ENCODE data around the gene SGF29.
"Not testable (repeated sequence)": the region's sequence is repeated elsewhere in the genome, so short reads cannot be mapped to it uniquely, and the experiment has no call there.

The SGF29 gene

DNA sequence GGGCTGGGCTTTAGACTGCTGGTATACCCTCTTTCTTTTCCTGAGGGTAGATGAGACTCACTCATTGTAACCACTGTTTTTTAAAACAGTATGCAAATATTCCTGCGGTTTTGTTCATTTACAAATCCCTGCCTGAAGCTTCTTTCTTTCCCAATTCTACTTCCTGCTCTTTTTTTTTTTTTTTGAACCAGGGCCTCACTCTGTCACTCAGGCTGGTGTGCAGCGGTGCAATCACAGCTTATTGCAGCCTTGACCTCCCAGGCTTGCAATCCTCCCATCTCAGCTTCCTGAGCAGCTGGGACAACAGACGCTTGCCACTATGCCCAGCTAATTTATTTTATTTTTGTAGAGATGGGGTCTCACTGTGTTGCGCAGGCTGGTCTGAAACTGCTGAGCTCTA, 64.2 kb downstream of the SGF29 start:
- TF ChIP-seq ZFX (IDR thresholded peaks at IDR 0.05; ENCODE audit: borderline replicate concordance) = no peak
- TF ChIP-seq, protein P1, sequence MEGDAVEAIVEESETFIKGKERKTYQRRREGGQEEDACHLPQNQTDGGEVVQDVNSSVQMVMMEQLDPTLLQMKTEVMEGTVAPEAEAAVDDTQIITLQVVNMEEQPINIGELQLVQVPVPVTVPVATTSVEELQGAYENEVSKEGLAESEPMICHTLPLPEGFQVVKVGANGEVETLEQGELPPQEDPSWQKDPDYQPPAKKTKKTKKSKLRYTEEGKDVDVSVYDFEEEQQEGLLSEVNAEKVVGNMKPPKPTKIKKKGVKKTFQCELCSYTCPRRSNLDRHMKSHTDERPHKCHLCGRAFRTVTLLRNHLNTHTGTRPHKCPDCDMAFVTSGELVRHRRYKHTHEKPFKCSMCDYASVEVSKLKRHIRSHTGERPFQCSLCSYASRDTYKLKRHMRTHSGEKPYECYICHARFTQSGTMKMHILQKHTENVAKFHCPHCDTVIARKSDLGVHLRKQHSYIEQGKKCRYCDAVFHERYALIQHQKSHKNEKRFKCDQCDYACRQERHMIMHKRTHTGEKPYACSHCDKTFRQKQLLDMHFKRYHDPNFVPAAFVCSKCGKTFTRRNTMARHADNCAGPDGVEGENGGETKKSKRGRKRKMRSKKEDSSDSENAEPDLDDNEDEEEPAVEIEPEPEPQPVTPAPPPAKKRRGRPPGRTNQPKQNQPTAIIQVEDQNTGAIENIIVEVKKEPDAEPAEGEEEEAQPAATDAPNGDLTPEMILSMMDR (IDR thresholded peaks at IDR 0.05) = no peak
- H3K27ac ChIP-seq = no peak overlapping the region

DNA sequence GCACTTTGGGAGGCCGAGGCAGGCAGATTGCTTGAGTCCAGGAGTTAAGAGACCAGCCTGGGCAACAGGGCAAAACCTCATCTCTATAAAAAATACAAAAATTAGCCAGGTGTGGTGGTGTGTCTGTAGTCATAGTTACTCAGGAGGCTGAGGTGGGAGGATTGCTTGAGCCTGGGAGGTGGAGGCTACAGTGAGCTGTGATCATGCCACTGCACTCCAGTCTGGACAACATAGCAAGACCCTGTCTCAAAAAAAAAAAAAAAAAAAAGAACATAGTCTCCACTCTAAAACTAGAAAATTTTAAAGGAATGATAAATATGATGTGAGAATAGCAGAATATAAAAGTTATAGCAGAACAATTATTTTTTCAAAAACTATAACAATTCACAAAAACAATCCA, 66.6 kb downstream of the SGF29 start:
- H3K27ac ChIP-seq = not testable (repeated sequence)

DNA sequence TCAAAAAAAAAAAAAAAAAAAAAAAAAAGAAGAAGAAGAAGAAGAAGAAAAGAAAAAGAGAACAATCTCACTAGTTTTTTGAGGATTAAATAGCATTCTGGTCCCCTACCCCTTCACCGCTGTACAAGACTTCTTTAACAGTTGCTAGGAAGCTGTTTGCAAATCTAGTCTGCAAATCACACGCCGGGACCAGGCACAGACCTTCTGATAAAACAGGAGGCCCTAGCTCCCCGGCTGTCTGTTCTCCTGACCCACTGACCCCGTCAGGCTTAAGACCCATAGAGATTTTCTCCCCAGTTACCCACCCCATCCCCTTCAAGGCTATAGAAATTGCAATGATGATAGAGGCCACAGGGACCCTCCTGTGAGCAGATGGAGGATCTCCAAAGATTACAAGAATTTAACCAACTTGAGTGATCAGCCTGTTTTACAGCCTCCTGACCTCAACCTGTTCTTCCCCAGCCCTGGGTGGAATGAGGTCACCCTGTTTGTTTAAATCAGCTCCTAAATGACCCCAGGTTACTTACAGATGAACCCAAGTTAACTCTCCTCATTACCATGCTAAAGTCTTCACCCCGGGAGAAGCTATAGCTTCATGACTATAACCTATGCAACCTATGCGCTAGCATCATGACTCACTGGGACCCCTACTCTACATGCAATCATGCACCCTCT, 67.9 kb downstream of the SGF29 start:
- peak overlapping the region; percentile 72 for H3K27ac ChIP-seq
- no peak for TF ChIP-seq ZFX (IDR thresholded peaks at IDR 0.05; ENCODE audit: borderline replicate concordance)
- TF ChIP-seq, protein P1 (IDR thresholded peaks at IDR 0.05) = no peak

DNA sequence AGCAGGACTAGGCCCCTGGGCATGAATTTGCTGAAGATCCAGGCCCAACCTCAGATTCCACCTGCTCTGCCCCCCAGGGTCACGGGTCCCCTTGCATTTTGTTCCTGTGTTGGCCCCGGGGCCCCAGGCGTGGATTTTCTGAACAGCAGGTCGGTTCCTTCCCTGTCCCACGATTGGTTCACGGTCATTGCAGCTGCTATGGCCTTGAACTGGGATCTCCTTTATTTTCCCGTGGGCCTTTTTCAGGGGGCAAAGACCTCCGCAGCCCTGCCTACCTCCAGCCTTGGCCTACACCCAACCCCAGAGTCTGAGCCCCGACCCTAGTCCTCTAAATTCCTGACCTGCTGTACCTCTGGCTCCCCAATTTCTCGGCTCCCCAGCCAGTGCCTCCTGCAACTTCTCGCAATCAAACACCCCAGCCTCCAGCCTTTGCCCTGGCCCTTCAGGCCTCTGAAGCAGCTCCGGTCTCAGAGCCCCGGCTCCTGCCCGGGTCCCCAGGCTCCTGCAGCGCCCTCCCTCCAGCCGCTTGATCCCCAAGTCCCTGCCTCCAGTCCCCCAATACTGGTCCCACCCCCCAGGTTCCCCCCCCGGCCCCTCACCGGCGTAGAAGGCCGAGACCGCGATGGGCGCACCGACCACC, 68.9 kb downstream of the SGF29 start:
- H3K27ac ChIP-seq = peak overlapping the region; percentile 72

DNA sequence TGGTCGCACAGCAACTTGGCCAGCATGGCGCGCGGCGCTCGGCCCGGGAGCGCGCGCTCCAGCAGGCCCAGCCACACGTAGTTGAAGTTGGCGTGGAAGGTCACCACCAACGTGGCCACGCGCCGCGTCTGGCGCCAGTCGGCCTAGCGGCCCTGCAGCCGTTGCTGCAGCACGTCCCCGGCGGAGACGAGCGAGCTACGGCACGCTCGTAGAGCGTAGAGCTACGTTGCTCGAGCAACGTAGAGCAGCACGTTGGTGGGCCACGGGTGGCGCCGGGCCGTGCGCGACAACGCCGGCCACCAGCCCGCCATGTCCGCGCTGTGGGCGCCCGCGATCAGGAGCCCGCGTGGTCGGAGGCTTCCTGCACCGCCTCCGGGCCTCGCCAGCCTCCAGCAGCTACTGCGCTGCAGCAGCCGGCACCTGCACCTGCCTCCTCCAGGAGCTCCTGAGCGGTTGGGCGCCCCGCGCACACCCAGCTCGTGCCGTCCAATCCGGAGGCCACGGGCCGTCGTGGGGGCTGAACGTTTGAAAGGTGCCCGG, 69.5 kb downstream of the SGF29 start:
- H3K27ac ChIP-seq = peak overlapping the region; percentile 72
- TF ChIP-seq, protein P1 (IDR thresholded peaks at IDR 0.05) = no peak
- TF ChIP-seq ZFX (IDR thresholded peaks at IDR 0.05; ENCODE audit: borderline replicate concordance) = no peak

DNA sequence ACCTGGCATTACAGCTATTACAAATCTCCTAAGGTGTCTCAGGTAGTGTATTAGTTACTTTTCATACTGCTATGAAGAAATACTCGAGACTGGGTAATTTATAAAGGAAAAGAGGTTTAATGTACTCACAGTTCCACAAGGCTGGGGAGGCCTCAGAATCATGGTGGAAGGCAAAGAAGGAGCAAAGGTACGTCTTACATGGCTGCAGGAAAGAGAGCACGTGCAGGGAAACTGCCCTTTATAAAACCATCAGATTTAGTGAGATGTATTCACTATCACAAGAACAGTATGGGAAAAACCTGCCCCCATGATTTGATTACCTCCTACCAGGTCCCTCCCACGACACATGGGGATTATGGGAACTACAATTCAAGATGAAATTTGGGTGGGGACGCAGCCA, 77.2 kb downstream of the SGF29 start:
- H3K27ac ChIP-seq = not testable (repeated sequence)

DNA sequence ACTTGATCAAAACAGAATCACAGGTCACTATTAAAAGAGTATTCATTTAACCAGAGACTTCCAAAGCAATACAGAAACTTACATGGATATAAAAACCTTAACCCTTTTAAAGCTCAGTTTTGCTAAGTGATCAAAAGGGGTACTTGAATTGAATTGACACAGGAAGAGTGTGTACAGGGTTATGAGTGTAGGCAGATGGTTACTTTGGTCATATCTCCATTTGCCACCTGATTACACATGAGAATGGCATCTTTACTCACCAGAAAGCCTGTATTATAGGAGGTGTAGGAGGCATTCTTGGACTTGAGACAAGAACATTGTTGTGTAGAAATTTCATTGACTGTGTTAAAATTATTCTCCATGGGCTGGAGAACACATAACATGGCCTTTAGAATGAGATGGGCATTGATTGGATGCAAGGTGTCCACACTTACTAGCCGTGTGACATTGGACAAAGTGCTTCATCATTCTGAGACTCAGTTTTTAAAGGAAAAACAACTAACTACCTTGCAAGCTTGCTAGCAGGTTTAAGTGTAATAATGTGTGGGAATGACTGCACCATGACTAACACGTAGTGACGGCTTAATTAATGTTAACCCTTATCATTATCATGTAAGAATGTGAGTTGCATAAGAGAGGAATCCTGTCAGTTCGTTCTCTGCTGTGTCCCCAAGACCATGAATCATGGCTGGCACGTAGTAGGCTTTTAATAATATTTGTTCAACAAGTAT, 82.5 kb downstream of the SGF29 start:
- not testable (repeated sequence) for H3K27ac ChIP-seq

DNA sequence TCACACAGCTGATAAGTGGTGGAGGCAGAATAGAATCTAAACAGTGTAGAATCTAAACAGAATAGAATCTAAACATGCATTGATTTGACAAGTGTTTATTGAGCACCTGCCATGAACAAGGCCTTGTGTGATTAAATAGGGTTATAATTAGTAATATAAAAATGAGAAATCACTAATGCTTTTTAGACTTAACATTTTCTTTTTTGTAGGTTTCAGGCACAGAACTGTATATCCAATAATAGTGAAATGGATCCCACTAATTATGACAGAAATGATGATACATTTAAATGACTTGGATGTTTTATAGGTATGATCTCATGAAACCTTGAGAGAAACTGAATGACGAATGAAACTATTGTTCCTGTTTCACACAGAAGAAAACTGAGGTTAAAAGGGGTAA, 84.0 kb downstream of the SGF29 start, which contains the start of gene NPIPB8:
TSS of gene NPIPB8 (plus strand) at position 301 of the 400 bp plus-strand sequence. CDS start 296 bp downstream, outside the sequence.
- not testable (repeated sequence) for H3K27ac ChIP-seq

DNA sequence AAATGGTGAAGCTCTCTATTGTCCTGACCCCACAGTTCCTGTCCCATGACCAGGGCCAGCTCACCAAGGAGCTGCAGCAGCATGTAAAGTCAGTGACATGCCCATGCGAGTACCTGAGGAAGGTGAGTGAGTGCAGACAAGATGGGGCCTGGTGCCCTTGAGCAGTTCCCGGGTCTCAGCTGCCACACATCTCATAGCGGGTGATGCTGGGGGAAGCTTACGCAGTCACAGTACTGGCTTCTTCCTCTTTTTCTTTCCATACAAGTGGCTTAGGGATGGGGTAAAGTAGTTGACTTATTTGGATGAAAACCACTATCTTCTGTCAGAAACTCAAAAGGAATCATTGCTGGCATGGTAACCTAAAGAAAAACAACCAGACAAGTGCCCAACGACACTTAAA, 84.6 kb downstream of the SGF29 start:
- not testable (repeated sequence) for H3K27ac ChIP-seq

DNA sequence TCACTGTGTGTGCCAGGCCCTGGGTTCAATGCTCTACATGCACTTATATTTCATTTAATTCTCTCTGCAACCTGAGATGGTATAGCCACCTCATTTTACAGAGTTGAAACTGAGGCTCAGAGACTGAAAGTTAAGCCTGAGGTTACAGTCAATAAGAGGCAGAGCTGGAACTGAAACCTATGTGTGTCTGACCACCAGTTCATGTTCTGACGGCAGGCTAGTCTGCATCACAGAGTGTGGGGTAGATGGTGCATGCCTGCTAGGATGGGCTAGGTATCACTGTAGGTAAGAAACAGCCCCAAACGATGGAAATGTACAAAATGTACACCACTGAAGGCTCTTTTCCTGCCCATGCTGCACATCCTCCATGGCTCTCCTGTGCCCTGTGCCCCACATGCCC, 86.2 kb downstream of the SGF29 start:
- H3K27ac ChIP-seq = not testable (repeated sequence)
